ENCODE data around the gene ZZZ3. TPM values are rescaled to one million over a fixed set of nuclear protein-coding genes. Genes with fewer than 3 reads are reported as not detected.

The ZZZ3 gene
- total and polyA plus RNA-seq, 8 donors: 36.3 to 65.3 (median 58.9) TPM

- intact Hi-C loops (cut with DNase I): no loop called here
- Histone ChIP-seq H3K27me3 (no peaks in the 10 kb centered on the region), H3K36me3 (no peaks in the 10 kb centered on the region), H3K9me3 (no peaks in the 10 kb centered on the region), H3K4me1 (peaks cover 0 to 13% of the 10 kb centered on the region in 2 donors), H3K4me3 (no peak overlapping the region), H3K27ac (no peak overlapping the region)
- ATAC-seq (no peak), DNase-seq (no peak)
- TF ChIP-seq CTCF (IDR thresholded peaks at IDR 0.05): no peak
Observed at GRCh38 chr1:77671836-77672235, 10.6 kb downstream of the ZZZ3 start.

- intact Hi-C loops (cut with DNase I): no loop called here
- Histone ChIP-seq H3K4me1 (peaks cover 0 to 15% of the 10 kb centered on the region in 2 donors), H3K4me3 (no peak overlapping the region), H3K9me3 (no peaks in the 10 kb centered on the region), H3K27me3 (no peaks in the 10 kb centered on the region), H3K27ac (no peak overlapping the region), H3K36me3 (no peaks in the 10 kb centered on the region)
- TF ChIP-seq CTCF (IDR thresholded peaks at IDR 0.05): no peak
- DNase-seq (no peak), ATAC-seq (no peak)
Observed at GRCh38 chr1:77670330-77670729, 12.1 kb downstream of the ZZZ3 start.

GRCh38 chr1:77668924-77669449 is 13.5 kb downstream of the ZZZ3 start:
- TF ChIP-seq CTCF (IDR thresholded peaks at IDR 0.05): no peak
- H3K27ac ChIP-seq: no peak overlapping the region
- H3K4me1 ChIP-seq: peaks cover 0 to 11% of the 10 kb centered on the region in 2 donors
- no peak for DNase-seq
- H3K4me3 ChIP-seq: no peak overlapping the region
- intact Hi-C loops (cut with DNase I): no loop called here
- no peaks in the 10 kb centered on the region for H3K27me3 ChIP-seq
- no peak for ATAC-seq
- no peaks in the 10 kb centered on the region for H3K9me3 ChIP-seq
- H3K36me3 ChIP-seq: no peaks in the 10 kb centered on the region

GRCh38 chr1:77664939-77665516 is 17.4 kb downstream of the ZZZ3 start:
- no peaks in the 10 kb centered on the region for H3K9me3 ChIP-seq
- no peak for TF ChIP-seq CTCF (IDR thresholded peaks at IDR 0.05)
- H3K36me3 ChIP-seq: no peaks in the 10 kb centered on the region
- H3K27ac ChIP-seq: no peak overlapping the region
- DNase-seq (peak in 2 of 4 donors; percentile 49 to 51), ATAC-seq (no peak)
- peaks cover 0 to 5% of the 10 kb centered on the region in 2 donors for H3K4me1 ChIP-seq
- intact Hi-C loops (cut with DNase I): no loop called here
- H3K27me3 ChIP-seq: no peaks in the 10 kb centered on the region
- H3K4me3 ChIP-seq: no peak overlapping the region

- ATAC-seq: no peak
- Histone ChIP-seq H3K27me3 (no peaks in the 10 kb centered on the region), H3K4me1 (peaks cover 0 to 2% of the 10 kb centered on the region in 2 donors), H3K27ac (no peak overlapping the region), H3K36me3 (no peaks in the 10 kb centered on the region), H3K4me3 (no peak overlapping the region), H3K9me3 (no peaks in the 10 kb centered on the region)
- no peak for TF ChIP-seq CTCF (IDR thresholded peaks at IDR 0.05)
- no peak for DNase-seq
- intact Hi-C loops (cut with DNase I): no loop called here
Observed at GRCh38 chr1:77661696-77662095, 20.8 kb downstream of the ZZZ3 start.

All from left lung (tissue), 10 donors.